CD4-positive, alpha-beta T cell (primary cell): ENCODE measurements around the gene FARS2. TPM values are rescaled to one million over a fixed set of nuclear protein-coding genes. Genes with fewer than 3 reads are reported as not detected.

Source experiments
- ATAC-seq: fragments of 200-7000 bp; cut with Tn5 transposase; one replicate; pipeline ENCODE4 v1.10.0; 2022; ENCODE audit warnings: mild to moderate bottlenecking; ENCODE audit not compliant: poor library complexity
- CTCF ChIA-PET: fragments of 350-600 bp; sonication (Branson Sonifier 250); formaldehyde crosslinking; loops from one replicate; lab custom pipeline; 2021; ENCODE audit warnings: antibody characterized with exemption, inconsistent platforms; lab: Charles Lee
- POLR2A ChIA-PET: fragments of 350-600 bp; sonication (Branson Sonifier 250); formaldehyde crosslinking; loops from one replicate; lab custom pipeline; 2021; ENCODE audit warnings: antibody characterized with exemption, inconsistent platforms; lab: Charles Lee
- DNase-seq, 14 experiments: peaks; one replicate each; pipeline ENCODE4 v3.0.0-alpha.2; 2013 to 2020; ENCODE audit warnings: mixed read lengths in 2 of 14
- H3K27ac ChIP-seq, 2 donors: one replicate each; pipeline versions ENCODE4 v1.5.1 to v1.7.0; 2013; ENCODE audit warnings: low read length in 2 of 2, low read depth in 1 of 2, mild to moderate bottlenecking in 1 of 2
- H3K27me3 ChIP-seq, 2 experiments: 1 replicate in 1 of 2; 2 replicates in 1 of 2; pipeline versions ENCODE4 v1.6.1 to v1.7.0; 2013; ENCODE audit warnings: low read length in 2 of 2, control low read depth in 1 of 2, mild to moderate bottlenecking in 1 of 2, moderate library complexity in 1 of 2; ENCODE audit not compliant: insufficient read depth in 2 of 2, control insufficient read depth in 1 of 2
- H3K36me3 ChIP-seq: one replicate; pipeline ENCODE4 v1.6.1; 2013; ENCODE audit warnings: low read length, control low read depth; ENCODE audit not compliant: insufficient read depth
- H3K4me1 ChIP-seq: one replicate; pipeline ENCODE4 v1.6.1; 2013; ENCODE audit warnings: low read length, control low read depth; ENCODE audit not compliant: insufficient read depth
- H3K4me3 ChIP-seq: one replicate; pipeline ENCODE4 v1.5.1; 2013; ENCODE audit warnings: mild to moderate bottlenecking, low read length, moderate library complexity
- H3K9me3 ChIP-seq, 2 experiments: 1 replicate in 1 of 2; 2 replicates in 1 of 2; pipeline versions ENCODE4 v1.6.1 to v1.7.0; 2013; ENCODE audit warnings: low read length in 2 of 2, mild to moderate bottlenecking in 2 of 2, control low read depth in 1 of 2, moderate library complexity in 1 of 2; ENCODE audit not compliant: control insufficient read depth in 1 of 2, insufficient read depth in 1 of 2
- H3K27ac Mint-ChIP-seq: one replicate; pipeline ENCODE4 v1.8.0; 2020; ENCODE audit warnings: mixed read lengths
- H3K27me3 Mint-ChIP-seq: one replicate; pipeline ENCODE4 v1.8.0; 2021; ENCODE audit warnings: mixed read lengths
- H3K36me3 Mint-ChIP-seq: one replicate; pipeline ENCODE4 v1.8.0; 2021; ENCODE audit warnings: low read depth, mixed read lengths
- H3K4me1 Mint-ChIP-seq: one replicate; pipeline ENCODE4 v1.8.0; 2021; ENCODE audit warnings: low read depth, mixed read lengths
- H3K4me3 Mint-ChIP-seq: one replicate; pipeline ENCODE4 v1.8.0; 2020; ENCODE audit warnings: mild to moderate bottlenecking, mixed read lengths
- H3K9me3 Mint-ChIP-seq: one replicate; pipeline ENCODE4 v1.8.0; 2020; ENCODE audit warnings: mixed read lengths
- CTCF ChIP-seq: fragments of 200-600 bp; IDR thresholded peaks from one replicate; pipeline ENCODE4 v1.8.0; 2022; ENCODE audit warnings: antibody characterized with exemption, mild to moderate bottlenecking
- intact Hi-C, 2 experiments: fragments of 100-400 bp; cut with DNase I in 1 of 2; cut with micrococcal nuclease in 1 of 2; formaldehyde crosslinking; loops; one replicate each; pipeline versions ENCODE4 v1.15.1 to v1.9.0; 2023 to 2025; cut with DNase I, micrococcal nuclease
- total RNA-seq, 174 experiments: library from RNA in 2 of 174; stranded (reverse) in 2 of 174; gene quantifications; one replicate each; pipeline ENCODE4 v1.2.3 and lab custom pipeline; 2021 to 2026

Gene FARS2
- total RNA-seq, 2 experiments from 2014 or later, result 12.6 to 12.8 TPM

GRCh38 chr6:5443491-5443890, 182.2 kb downstream of the FARS2 start:
- ChIA-PET POLR2A (no interaction called here), CTCF (interaction anchor here (0.6 kb wide), 1 partner anchor 28 kb away, joined by 3 read pairs; no protein-coding TSS in a partner anchor)
- Mint-ChIP-seq H3K4me1 (peaks cover 13% of the 10 kb centered on the region), H3K9me3 (no peaks in the 10 kb centered on the region), H3K36me3 (peaks cover 14% of the 10 kb centered on the region), H3K27me3 (no peaks in the 10 kb centered on the region), H3K27ac (no peak overlapping the region), H3K4me3 (no peak overlapping the region)
- Histone ChIP-seq H3K4me3 (no peak overlapping the region), H3K9me3 (no peaks in the 10 kb centered on the region), H3K36me3 (no peaks in the 10 kb centered on the region), H3K27me3 (no peaks in the 10 kb centered on the region), H3K4me1 (peaks cover 5% of the 10 kb centered on the region), H3K27ac (no peak overlapping the region)
- TF ChIP-seq CTCF, result no peak
- intact Hi-C loops, result no loop called here
- DNase-seq (no peak), ATAC-seq (no peak)

- CTCF ChIA-PET, result no interaction called here
- no peaks in the 10 kb centered on the region for H3K36me3 ChIP-seq
- H3K9me3 Mint-ChIP-seq, result no peaks in the 10 kb centered on the region
- H3K9me3 ChIP-seq, result no peaks in the 10 kb centered on the region
- H3K4me1 ChIP-seq, result no peaks in the 10 kb centered on the region
- H3K27me3 Mint-ChIP-seq, result no peaks in the 10 kb centered on the region
- H3K4me3 ChIP-seq, result no peak overlapping the region
- TF ChIP-seq CTCF, result no peak
- H3K4me1 Mint-ChIP-seq, result no peaks in the 10 kb centered on the region
- H3K27ac ChIP-seq, result no peak overlapping the region
- intact Hi-C loops, result no loop called here
- ATAC-seq, result no peak
- POLR2A ChIA-PET, result no interaction called here
- H3K36me3 Mint-ChIP-seq, result no peaks in the 10 kb centered on the region
- no peak overlapping the region for H3K4me3 Mint-ChIP-seq
- DNase-seq, result no peak
- no peaks in the 10 kb centered on the region for H3K27me3 ChIP-seq
- H3K27ac Mint-ChIP-seq, result no peak overlapping the region
Observed at GRCh38 chr6:5446362-5447075, 185.2 kb downstream of the FARS2 start.

- H3K4me3 ChIP-seq, result no peak overlapping the region
- H3K36me3 Mint-ChIP-seq, result no peaks in the 10 kb centered on the region
- no peak overlapping the region for H3K27ac Mint-ChIP-seq
- no peaks in the 10 kb centered on the region for H3K27me3 Mint-ChIP-seq
- H3K4me1 ChIP-seq, result no peaks in the 10 kb centered on the region
- H3K4me3 Mint-ChIP-seq, result no peak overlapping the region
- H3K9me3 ChIP-seq, result no peaks in the 10 kb centered on the region
- ChIA-PET CTCF (no interaction called here), POLR2A (no interaction called here)
- H3K27me3 ChIP-seq, result no peaks in the 10 kb centered on the region
- no peak overlapping the region for H3K27ac ChIP-seq
- DNase-seq (no peak), ATAC-seq (no peak)
- no peaks in the 10 kb centered on the region for H3K36me3 ChIP-seq
- TF ChIP-seq CTCF, result no peak
- H3K9me3 Mint-ChIP-seq, result no peaks in the 10 kb centered on the region
- H3K4me1 Mint-ChIP-seq, result no peaks in the 10 kb centered on the region
- intact Hi-C loops, result no loop called here
Observed at GRCh38 chr6:5447921-5448320, 186.6 kb downstream of the FARS2 start.
